IMR-90 (cell line): Measurements from ENCODE around the gene NR4A1. TPM values are rescaled to one million over a fixed set of nuclear protein-coding genes. Genes with fewer than 3 reads are reported as not detected.

Source experiments
- ATAC-seq: fragments of 200-7000 bp; cut with Tn5 transposase; 2 replicates; pipeline ENCODE4 v1.9.1; 2020; ENCODE audit warnings: low read depth, mild to moderate bottlenecking, moderate library complexity
- BruUV-seq: library from RNA; stranded (reverse); fragments of 400-500 nt; replicated peaks from 2 replicates; lab custom pipeline; 2021; lab: Mats Ljungman, UMichigan
- CTCF ChIA-PET: fragments of 300-600 bp; formaldehyde crosslinking; extraction: SDS; loops from one replicate; lab custom pipeline; 2021; ENCODE audit warnings: antibody characterized with exemption; lab: Yijun Ruan, JAX
- POLR2A ChIA-PET: fragments of 300-600 bp; sonication (Branson Sonifier 250); formaldehyde crosslinking; loops from one replicate; lab custom pipeline; 2022; ENCODE audit warnings: antibody characterized with exemption; ENCODE audit not compliant: unreplicated experiment; lab: Charles Lee
- DNase-seq: peaks from one replicate; pipeline ENCODE4 v3.0.0; 2013
- H2AFZ ChIP-seq: replicated peaks from 2 replicates; pipeline ENCODE3; 2013; ENCODE audit warnings: low read length, mild to moderate bottlenecking; ENCODE audit not compliant: poor library complexity
- H2AK5ac ChIP-seq: 2 replicates; pipeline ENCODE4 v1.6.1; 2013; ENCODE audit warnings: low read depth, low read length, inconsistent platforms
- H2AK9ac ChIP-seq: replicated peaks from 2 replicates; pipeline ENCODE3; 2013; ENCODE audit warnings: mild to moderate bottlenecking, low read depth, low read length, moderate library complexity; ENCODE audit not compliant: poor library complexity
- H2BK120ac ChIP-seq: 2 replicates; pipeline ENCODE4 v1.6.1; 2013; ENCODE audit warnings: low read depth, low read length, inconsistent platforms
- H2BK15ac ChIP-seq: 3 replicates; pipeline ENCODE4 v1.6.1; 2013; ENCODE audit warnings: low read depth, low read length, inconsistent platforms
- H2BK20ac ChIP-seq: 2 replicates; pipeline ENCODE4 v1.6.1; 2013; ENCODE audit warnings: low read depth, mild to moderate bottlenecking, inconsistent platforms, low read length, moderate library complexity
- H2BK5ac ChIP-seq: 2 replicates; pipeline ENCODE4 v1.6.1; 2013; ENCODE audit warnings: mild to moderate bottlenecking, low read depth, low read length, inconsistent platforms; ENCODE audit not compliant: poor library complexity, severe bottlenecking
- H3K14ac ChIP-seq: replicated peaks from 2 replicates; pipeline ENCODE4 v1.6.1; 2013; ENCODE audit warnings: low read depth, low read length, inconsistent platforms
- H3K18ac ChIP-seq: 2 replicates; pipeline ENCODE4 v1.6.1; 2013; ENCODE audit warnings: low read depth, low read length, control low read depth
- H3K23ac ChIP-seq: 2 replicates; pipeline ENCODE4 v1.6.1; 2013; ENCODE audit warnings: low read depth, low read length, inconsistent platforms
- H3K27ac ChIP-seq: 2 replicates; pipeline ENCODE4 v1.5.1; 2013; ENCODE audit warnings: mild to moderate bottlenecking, control low read depth, low read length; ENCODE audit not compliant: insufficient read depth
- H3K27me3 ChIP-seq: 2 replicates; pipeline ENCODE4 v1.6.1; 2013; ENCODE audit warnings: low read length; ENCODE audit not compliant: control insufficient read depth, insufficient read depth
- H3K36me3 ChIP-seq: 2 replicates; pipeline ENCODE4 v1.6.1; 2013; ENCODE audit warnings: low read length, mixed read lengths; ENCODE audit not compliant: control insufficient read depth, insufficient read depth
- H3K4ac ChIP-seq: 2 replicates; pipeline ENCODE4 v1.6.1; 2013; ENCODE audit warnings: low read depth, low read length, inconsistent platforms
- H3K4me1 ChIP-seq: 2 replicates; pipeline ENCODE4 v1.6.1; 2013; ENCODE audit warnings: low read length, mixed read lengths; ENCODE audit not compliant: control insufficient read depth, insufficient read depth
- H3K4me2 ChIP-seq: 2 replicates; pipeline ENCODE4 v1.6.1; 2013; ENCODE audit warnings: low read depth, mild to moderate bottlenecking, control low read depth, low read length, moderate library complexity
- H3K4me3 ChIP-seq: 2 replicates; pipeline ENCODE4 v1.5.1; 2013; ENCODE audit warnings: low read depth, mild to moderate bottlenecking, control low read depth, low read length, moderate library complexity; ENCODE audit not compliant: insufficient read depth
- H3K56ac ChIP-seq: 2 replicates; pipeline ENCODE4 v1.6.1; 2013; ENCODE audit warnings: low read length, inconsistent platforms; ENCODE audit not compliant: insufficient read depth; ENCODE audit errors: extremely low read depth
- H3K79me1 ChIP-seq, 2 experiments: 2 replicates each; pipeline ENCODE4 v1.6.1; 2013; ENCODE audit warnings: low read length in 2 of 2, inconsistent platforms in 1 of 2, low read depth in 1 of 2
- H3K9ac ChIP-seq: 2 replicates; pipeline ENCODE4 v1.6.1; 2013; ENCODE audit warnings: low read depth, low read length, control low read depth
- H3K9me1 ChIP-seq: 2 replicates; pipeline ENCODE4 v1.6.1; 2013; ENCODE audit warnings: low read length, inconsistent platforms; ENCODE audit not compliant: insufficient read depth
- H3K9me3 ChIP-seq: 2 replicates; pipeline ENCODE4 v1.6.1; 2013; ENCODE audit warnings: low read length; ENCODE audit not compliant: control insufficient read depth, insufficient read depth
- H4K20me1 ChIP-seq: 2 replicates; pipeline ENCODE4 v1.6.1; 2013; ENCODE audit warnings: low read length, inconsistent platforms; ENCODE audit not compliant: insufficient read depth
- H4K5ac ChIP-seq: 2 replicates; pipeline ENCODE4 v1.6.1; 2013; ENCODE audit warnings: mild to moderate bottlenecking, low read depth, low read length, control low read depth
- H4K8ac ChIP-seq, 2 experiments: 2 replicates each; pipeline ENCODE4 v1.6.1; 2013; ENCODE audit warnings: low read depth in 2 of 2, low read length in 2 of 2, control low read depth in 1 of 2, inconsistent platforms in 1 of 2
- H4K91ac ChIP-seq: 2 replicates; pipeline ENCODE4 v1.6.1; 2013; ENCODE audit warnings: low read depth, low read length, inconsistent platforms; ENCODE audit not compliant: insufficient read depth
- BHLHE40 ChIP-seq: fragments of 150-350 bp; IDR thresholded peaks from 2 replicates; pipeline ENCODE4 v1.6.1; 2016; ENCODE audit warnings: mild to moderate bottlenecking, low read depth, low read length
- CHD1 ChIP-seq: IDR thresholded peaks from 2 replicates; pipeline ENCODE4 v1.6.1; 2012; ENCODE audit warnings: low read depth, low read length, improper control_type of control experiment
- FOS ChIP-seq: fragments of 150-350 bp; IDR thresholded peaks from 2 replicates; pipeline ENCODE4 v1.6.1; 2016; ENCODE audit warnings: low read depth, low read length
- MAFK ChIP-seq: IDR thresholded peaks from 2 replicates; pipeline ENCODE4 v1.6.1; 2012; ENCODE audit warnings: low read depth, low read length, improper control_type of control experiment
- RFX5 ChIP-seq: IDR thresholded peaks from 2 replicates; pipeline ENCODE4 v1.8.0; 2012; ENCODE audit warnings: low read depth, mild to moderate bottlenecking, low read length, moderate library complexity
- SMC3 ChIP-seq: fragments of 150-350 bp; IDR thresholded peaks from 2 replicates; pipeline ENCODE4 v1.6.1; 2016; ENCODE audit warnings: low read depth, mild to moderate bottlenecking, antibody characterized with exemption, low read length, moderate library complexity
- WGBS, 2 experiments: methylation state at CpG; one replicate each; pipeline versions ENCODE4 v1.1.5 to v1.1.7; 2013; ENCODE audit warnings: missing lambda C conversion rate in 2 of 2; ENCODE audit not compliant: insufficient read length in 1 of 2; ENCODE audit errors: extremely low coverage in 2 of 2; 5-methylcytosine and 5-hydroxymethylcytosine counted together
- dilution Hi-C: fragments of 300-500 bp; cut with HindIII; formaldehyde crosslinking; loops from one replicate; pipeline ENCODE4 v1.14.3; 2018; ENCODE audit warnings: low sequenced_read_pairs; ENCODE audit not compliant: unreplicated experiment
- in situ Hi-C: fragments of 300-500 bp; cut with MboI; formaldehyde crosslinking; loops from 3 replicates; pipeline ENCODE4 v1.14.3; 2019; ENCODE audit warnings: low sequenced_read_pairs, inconsistent platforms, mixed read lengths
- intact Hi-C: fragments of 100-400 bp; cut with micrococcal nuclease; formaldehyde crosslinking; loops from 2 replicates; pipeline ENCODE4 v1.10.0; 2022
- polyA plus RNA-seq, 3 experiments: library from polyadenylated mRNA; depleted of rRNA; stranded (reverse); fragments of >200 nt; gene quantifications; 2 replicates each; pipeline ENCODE4 v1.2.3, GENCODE V29; 2012; ENCODE audit warnings: low replicate concordance in 1 of 3
- total RNA-seq: library from RNA; depleted of rRNA; stranded (reverse); fragments of >200 nt; gene quantifications from 2 replicates; pipeline ENCODE4 v1.2.3, GENCODE V29; 2012
- TF ChIP-seq, protein P1 (sequence below): fragments of 150-350 bp; IDR thresholded peaks from 2 replicates; pipeline ENCODE4 v1.6.1; 2016; ENCODE audit warnings: low read depth, mild to moderate bottlenecking, low read length, moderate library complexity, borderline replicate concordance

Gene NR4A1
- total and polyA plus RNA-seq, 2 of the 4 experiments (the other 2 are of a cell fraction) = 6.6 to 34.1 TPM

DNA sequence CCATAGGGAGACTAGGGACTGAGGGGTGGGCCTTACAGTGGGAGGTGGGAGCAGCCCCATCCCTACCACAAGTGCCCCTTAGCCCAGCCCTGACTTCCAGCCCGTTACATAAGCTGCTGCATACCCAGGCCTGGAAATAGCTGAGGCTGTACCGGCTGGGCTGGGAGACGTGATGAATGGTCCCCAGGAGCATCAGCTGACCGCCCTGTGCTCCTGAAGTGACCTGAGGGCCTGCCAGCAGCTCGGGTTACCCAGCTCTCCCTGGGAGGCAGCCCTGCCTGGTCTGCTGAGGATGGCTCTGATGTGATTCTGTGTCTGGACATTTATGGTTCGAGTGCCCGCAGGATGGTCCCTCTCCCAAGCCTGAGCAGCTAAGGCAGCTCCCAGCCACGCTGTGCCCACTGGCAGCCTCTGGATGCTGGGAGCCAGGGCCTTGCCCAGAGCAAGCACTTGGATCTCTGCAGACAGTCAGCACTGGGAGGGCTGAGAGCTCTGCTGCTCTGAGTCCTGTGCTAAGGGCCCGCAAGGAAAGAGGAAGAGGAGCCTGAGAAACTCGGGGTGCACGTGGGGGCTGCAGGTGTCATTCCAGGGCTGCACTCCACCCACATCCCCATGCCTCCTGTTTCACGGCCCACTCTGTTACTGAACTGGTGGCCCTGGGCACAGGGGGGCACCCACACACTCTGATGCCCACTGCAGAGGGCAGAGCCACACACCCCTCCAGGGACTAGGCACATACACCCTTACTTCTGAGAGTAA lies 24.0 kb upstream of the NR4A1 start (continued):
- TF ChIP-seq BHLHE40 = no peak

DNA sequence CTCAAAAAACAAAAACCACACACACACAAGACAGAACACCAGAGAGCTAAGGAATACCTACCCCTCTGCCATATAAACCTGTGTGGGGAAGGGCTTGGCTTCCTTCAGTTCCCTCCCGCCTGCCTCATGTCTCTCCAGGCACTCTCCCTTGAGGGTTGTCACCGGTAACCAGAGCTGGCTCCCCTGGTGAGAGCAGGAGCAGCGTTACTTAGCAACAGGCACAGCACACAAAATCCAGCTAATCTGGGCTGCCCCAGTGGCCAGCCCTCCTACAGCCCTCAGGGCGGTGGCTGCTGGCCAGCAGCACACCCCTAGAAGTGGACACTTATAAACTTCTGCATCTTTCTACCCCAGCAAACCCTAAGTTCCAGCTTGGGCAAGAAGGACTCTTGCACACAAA lies 21.6 kb upstream of the NR4A1 start:
- Histone ChIP-seq H3K56ac (no peak overlapping the region), H3K9me3 (no peaks in the 10 kb centered on the region), H3K4me2 (no peak overlapping the region), H3K9ac (no peak overlapping the region), H4K5ac (no peak overlapping the region), H2AK9ac (no peak overlapping the region), H4K8ac (no peak overlapping the region), H2BK5ac (no peak overlapping the region), H3K36me3 (no peaks in the 10 kb centered on the region), H3K4me1 (peaks cover 7% of the 10 kb centered on the region), H2BK15ac (no peak overlapping the region), H3K4me3 (no peak overlapping the region), H3K27ac (no peak overlapping the region), H3K14ac (no peak overlapping the region), H3K4ac (no peak overlapping the region), H2BK120ac (no peak overlapping the region), H2AK5ac (no peak overlapping the region), H3K9me1 (peaks cover 2% of the 10 kb centered on the region; the same call in 1 of the 2 replicates), H2AFZ (no peak overlapping the region), H3K27me3 (no peaks in the 10 kb centered on the region), H3K23ac (no peak overlapping the region), H4K20me1 (no peaks in the 10 kb centered on the region; the same call in 1 of the 2 replicates), H4K91ac (no peak overlapping the region), H2BK20ac (no peak overlapping the region), H3K18ac (no peak overlapping the region), H3K79me1 (peaks cover 0 to 10% of the 10 kb centered on the region in 2 experiments; a peak in 1 of 4 replicates)
- no TSS peak for BruUV-seq
- dilution Hi-C loops (no loop called here), in situ Hi-C loops (loop anchor here (5.0 kb wide), 1 partner anchor 53 kb away; no protein-coding TSS in a partner anchor), intact Hi-C loops (no loop called here)
- 100% methylated on average over 1 of the region's 4 CpGs; no CpG with 5 or more reads in 1 of the 2 experiments for WGBS, 2 experiments
- ChIA-PET POLR2A (no interaction called here), CTCF (interaction anchor here (1.1 kb wide), 1 partner anchor 9 kb away, joined by 3 read pairs; no protein-coding TSS in a partner anchor)
- ATAC-seq = no peak
- no peak for TF ChIP-seq FOS
- TF ChIP-seq SMC3 = no peak
- TF ChIP-seq RFX5 = no peak
- no peak for TF ChIP-seq MAFK
- TF ChIP-seq, protein P1, sequence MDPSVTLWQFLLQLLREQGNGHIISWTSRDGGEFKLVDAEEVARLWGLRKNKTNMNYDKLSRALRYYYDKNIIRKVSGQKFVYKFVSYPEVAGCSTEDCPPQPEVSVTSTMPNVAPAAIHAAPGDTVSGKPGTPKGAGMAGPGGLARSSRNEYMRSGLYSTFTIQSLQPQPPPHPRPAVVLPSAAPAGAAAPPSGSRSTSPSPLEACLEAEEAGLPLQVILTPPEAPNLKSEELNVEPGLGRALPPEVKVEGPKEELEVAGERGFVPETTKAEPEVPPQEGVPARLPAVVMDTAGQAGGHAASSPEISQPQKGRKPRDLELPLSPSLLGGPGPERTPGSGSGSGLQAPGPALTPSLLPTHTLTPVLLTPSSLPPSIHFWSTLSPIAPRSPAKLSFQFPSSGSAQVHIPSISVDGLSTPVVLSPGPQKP = no peak
- TF ChIP-seq CHD1 = no peak
- peak; percentile 52 for DNase-seq
